Stimulated activated CD8-positive, alpha-beta memory T cell treated with anti-CD3 and anti-CD28 coated beads, Interleukin-7, amount 100 ng/mL, for 24 hours (primary cell): ENCODE measurements around the gene MED12L.

Experiments
- DNase-seq: peaks from one replicate; pipeline ENCODE4 v3.0.0-alpha.2; 2020; ENCODE audit warnings: low read depth

Gene MED12L

DNA sequence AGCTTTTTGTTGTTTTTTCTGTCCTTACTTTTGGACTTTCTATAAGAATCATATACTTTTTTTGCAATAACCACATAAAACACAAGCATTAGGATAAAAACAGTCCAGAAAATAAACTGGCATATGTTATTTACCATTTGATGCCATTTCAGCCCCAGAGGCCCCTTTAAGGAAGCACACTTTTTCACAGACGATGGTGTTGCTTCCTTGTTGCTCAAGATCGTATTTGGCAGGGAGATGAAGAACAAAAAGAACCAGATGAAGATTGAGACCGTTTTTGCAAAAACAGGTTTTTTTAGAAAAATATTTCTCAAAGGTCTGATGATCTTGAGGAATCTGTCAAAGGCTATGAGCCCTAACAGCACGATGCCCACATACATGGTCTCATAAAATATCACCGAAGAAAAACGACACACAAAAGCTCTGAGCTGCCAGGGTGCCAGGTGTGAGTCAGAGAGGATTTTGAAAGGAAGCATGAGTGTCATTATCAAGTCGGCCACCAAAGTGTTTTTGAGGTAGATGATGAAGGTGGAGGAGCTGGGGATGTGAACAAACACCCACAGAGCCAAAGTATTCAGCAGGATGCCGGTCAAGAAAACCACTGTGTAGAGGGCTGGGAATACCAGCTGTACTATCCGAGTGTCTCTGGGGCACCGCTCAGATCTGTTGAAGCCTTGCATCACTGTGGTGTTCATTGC is 243.0 kb downstream of the MED12L start:
- DNase-seq: no peak

DNA sequence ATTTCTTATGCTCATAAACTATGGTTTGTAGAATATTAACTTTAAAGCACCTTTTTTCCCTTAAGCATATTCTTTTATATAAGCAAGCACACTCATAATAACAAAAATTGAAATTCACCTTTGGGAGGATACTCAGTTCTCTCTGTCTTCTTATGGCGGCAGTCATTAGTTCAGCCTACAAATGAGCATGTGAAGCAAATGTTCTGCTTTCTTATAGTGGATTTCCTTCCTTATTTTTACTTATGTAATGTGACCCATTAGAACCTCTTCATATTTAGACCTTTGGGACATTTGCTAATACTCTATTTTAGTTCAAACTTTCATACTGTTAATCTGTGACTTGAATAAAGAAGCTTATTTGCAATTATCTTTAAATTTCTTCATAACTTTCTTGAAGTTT is 243.9 kb downstream of the MED12L start, which contains the start of gene P2RY13:
Gene P2RY13, minus strand, starts transcription at position 187 of the 400 bp plus-strand sequence. Its CDS starts 21 bp downstream, at position 166.
- no peak for DNase-seq

DNA sequence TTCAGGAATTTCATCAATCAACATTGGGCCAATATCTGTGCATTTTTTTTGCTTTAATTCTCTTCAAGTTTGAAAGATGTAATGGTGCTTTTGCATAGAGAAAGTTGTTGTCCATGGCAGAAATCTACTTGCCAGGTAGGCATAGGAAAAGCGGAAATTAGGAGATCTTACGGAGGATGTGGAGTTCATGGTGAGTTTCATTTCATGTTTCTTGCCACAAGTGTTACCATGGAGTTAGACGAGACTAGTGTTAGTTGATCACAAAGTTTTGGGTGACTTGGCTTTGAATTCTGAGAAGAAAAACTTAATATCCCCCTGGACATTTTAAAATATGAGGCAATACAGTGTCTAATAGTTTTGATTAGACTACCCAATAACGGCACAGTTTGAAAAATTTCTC is 244.9 kb downstream of the MED12L start:
- DNase-seq: no peak

DNA sequence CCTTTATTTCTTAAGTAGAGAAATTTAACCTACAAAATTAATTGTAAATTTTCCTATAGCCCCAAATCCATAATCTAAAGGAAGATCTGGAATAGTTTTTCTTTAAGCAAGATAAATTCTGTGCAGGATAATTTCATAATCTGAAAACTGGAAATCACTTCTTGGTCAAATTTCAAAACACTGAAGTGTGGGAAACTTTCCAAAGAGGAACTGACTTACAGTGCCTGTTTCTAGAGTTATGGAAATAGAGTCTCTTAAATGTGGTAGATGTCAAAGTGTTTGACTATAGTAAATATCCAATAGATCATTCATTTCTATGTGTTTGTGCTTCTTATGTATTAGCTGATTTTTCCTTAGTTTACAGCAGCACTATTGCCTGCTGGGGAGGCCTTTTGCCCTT is 245.4 kb downstream of the MED12L start:
- no peak for DNase-seq

DNA sequence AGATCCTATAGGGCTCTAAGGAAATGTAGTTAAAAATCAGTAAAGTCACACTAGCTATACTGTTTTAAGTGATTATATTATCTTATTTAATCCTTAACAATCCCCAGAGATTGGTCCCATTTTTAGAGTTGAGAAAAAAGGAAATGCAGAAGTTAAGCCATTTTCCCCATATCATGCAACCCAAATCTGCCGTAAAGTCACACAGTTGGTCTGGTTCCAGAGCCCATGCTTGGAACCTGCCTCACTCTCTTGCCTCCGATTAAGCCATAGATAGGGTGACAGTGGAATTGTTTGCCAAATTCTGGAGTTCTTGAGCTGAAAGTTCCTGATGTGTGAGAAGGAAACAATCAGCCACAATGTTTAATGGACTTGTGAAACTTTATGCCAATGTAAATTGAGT is 246.2 kb downstream of the MED12L start:
- no peak for DNase-seq

DNA sequence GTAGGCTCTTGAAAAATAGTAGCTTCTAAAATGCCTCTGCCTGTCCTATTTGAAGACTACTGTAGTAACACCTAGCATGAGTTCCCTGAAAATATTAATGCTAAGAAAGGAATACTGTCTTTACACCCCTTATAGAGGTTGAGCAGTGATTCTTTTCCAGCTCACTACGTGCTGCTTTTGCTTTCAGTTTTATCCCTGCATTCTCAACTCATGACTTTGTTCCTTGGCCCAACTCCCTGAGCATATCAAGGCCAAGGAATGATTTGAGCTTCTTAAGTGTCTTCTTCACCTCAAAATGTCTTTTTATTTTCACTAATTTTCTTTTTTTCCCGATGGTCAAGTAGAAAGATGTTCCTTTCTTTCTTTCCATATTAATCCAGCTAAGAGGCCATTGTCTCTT is 260.4 kb downstream of the MED12L start:
- no peak for DNase-seq

DNA sequence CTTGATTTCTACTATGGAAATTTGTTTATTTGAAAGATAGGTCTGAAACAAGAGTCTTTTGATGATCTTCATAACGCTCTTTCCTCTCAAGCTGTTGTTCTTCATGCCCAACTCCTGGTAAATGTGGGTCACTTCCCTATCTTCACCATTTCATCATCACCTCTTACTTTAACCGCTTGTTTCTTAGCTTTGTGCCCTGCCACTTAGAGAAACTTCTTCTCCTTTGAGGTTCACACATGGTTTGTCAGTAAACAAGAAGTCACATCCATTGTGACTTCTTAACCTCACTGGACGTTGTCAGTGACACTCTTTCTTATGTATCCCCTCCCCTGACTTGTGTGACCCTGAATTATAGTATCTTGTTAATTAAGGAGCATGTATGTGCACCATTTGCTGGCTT is 260.8 kb downstream of the MED12L start:
- no peak for DNase-seq

DNA sequence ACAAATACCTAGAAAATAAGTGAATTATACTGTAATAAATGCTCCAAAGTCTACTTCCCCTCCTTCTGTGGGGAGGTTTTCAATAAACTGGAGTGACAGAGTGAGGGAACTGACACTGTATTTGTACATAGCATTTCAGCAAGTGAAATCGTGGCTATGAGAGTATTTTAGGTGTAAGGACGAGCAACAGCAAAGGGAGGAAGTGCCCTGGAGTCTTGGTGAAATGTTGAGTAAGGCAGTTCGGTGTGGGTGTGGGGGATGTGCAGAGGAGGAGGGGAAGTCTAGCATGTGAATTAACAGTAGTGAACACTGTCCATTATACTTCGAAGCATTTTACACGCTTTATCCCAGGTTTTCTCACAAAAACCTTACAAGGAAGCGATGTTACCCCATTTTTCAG is 262.0 kb downstream of the MED12L start:
- no peak for DNase-seq

DNA sequence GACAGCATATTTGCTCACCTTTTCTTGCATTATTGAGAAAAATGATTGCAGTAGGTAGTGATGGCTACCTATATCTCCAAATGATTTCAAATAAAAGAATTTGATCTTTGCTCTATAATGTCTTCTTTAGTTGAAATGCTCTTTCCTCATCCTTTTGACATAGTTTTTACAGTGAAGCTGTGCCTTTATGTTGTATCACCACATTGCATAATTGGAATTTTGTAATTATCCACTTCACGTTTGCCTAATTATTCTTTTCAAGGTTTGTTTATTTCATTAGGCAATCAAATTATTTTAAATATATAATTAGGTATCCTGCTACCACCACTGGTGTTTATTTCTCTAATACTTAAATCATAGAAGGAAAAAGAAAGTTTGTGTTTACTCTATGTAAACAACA is 265.2 kb downstream of the MED12L start:
- no peak for DNase-seq

DNA sequence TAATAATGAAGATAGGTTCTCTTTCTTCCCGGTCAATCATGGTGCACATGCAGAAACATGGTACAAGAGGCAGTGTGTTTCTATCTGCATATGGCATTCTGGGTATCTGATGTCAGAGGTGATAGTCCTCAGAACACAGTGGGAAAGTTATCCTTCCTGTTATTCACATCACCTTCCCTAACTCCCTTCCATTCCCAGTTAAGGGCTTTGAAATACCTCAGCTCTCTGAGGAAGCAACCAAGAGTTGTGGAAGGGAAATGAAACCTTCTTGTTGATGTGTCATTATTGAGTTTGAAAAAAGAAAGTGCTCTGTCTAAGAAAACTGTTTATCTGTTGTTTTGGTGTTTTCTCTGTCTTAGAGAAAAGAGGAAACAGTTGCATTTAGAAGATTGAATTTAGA is 265.8 kb downstream of the MED12L start:
- DNase-seq: no peak

DNA sequence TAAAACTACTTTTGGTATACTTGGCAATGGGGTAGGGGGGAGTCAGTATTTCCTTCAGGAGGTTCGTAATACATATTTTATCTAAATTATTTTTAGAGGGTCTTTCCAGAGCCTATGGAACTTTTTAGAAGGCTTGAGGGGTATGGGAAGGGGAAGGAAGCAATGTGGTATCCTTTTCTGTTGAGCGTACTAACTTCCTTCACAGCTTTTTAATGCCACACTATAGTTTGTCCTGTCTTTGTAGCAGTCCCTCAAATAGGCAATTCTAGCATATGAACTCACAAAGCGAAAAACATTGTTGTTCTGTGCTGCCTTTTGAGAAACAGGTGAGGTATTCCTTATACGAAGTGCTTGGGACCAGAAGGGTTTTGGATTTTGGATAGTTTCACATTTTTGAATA is 266.2 kb downstream of the MED12L start:
- DNase-seq: no peak

DNA sequence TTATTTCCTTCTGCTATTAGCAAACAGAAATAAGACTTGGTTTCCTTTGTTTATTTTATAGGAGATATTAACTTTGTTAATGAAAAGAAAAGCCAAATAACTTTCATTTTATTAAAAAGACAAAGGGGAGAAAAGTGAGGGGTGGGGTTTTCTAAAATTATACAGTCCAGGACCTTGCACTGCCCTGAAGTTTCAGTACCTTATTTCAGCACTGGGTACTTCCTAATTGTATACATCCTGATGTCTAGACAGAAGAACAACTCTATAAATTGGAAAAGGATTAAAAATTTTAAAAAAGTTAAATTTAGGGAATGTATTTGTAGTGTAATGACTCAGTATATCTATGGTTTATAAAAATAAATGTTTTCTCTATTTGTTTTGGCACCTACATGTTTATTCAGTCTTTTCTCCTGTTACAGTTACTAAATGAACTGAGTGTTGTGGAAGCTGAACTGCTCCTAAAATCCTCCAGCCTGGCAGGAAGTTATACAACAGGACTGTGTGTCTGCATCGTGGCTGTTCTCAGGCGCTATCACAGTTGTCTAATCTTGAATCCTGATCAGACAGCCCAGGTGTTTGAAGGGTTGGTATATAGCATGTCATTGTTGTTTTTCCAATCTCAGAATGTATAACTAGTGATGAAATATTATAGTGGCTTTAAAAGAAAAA is 271.5 kb downstream of the MED12L start:
- DNase-seq: no peak

DNA sequence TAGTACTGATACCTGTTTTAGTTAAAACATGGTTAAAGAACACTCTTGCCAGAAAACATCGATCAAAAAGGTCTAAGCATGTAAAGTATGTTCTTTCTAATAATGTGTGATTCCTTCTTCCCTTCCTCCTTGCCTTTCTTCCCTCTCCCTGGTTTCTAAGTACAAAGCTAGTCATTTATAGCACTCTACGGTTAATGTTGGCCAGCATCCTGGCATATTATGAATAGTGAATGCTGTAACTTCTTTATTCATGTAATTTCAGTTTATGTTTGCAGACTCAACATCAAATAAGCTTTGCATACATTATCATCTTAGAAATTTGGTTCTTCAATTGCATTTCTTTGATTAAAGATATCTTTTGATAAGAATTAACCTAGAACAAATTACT is 272.0 kb downstream of the MED12L start:
- DNase-seq: no peak

DNA sequence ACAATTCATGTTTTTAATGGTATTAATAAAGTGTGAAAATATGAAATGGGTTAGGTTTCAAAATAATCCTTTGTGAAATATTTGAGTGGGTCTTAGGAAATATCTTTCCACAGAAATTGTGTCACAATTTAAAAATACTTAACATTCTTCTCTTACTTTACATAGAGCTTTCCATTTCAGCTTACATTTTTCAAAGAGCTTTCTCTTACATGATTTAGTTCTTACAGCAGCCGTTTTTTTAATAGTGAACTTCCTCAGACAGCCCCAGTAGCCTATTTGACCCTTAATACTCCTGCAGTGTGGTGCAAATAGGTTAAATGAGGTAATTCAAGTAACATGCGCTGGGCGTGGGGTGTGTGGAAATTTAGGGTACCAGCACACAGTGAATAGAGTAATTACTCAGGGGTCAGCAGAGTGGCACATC is 277.3 kb downstream of the MED12L start:
- DNase-seq: no peak

DNA sequence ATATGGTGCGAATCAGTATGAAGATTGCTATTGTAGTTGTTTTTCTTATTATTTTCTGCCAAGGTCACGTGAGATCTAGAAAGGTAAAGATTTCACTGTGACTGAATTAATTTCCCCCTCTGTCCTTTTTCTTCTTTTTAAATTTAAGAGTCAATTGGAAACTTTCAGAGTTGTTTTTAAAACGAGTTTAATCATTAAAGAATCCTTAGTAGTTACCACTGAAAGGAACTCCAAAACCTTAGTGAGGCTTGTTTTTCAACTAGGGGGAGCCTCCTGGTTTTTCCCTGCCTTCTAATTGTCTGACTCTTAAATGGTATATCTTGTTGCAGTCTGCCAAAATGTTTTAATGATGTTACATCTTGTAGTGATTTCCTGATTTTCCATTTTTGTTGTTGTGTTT is 281.5 kb downstream of the MED12L start:
- no peak for DNase-seq

DNA sequence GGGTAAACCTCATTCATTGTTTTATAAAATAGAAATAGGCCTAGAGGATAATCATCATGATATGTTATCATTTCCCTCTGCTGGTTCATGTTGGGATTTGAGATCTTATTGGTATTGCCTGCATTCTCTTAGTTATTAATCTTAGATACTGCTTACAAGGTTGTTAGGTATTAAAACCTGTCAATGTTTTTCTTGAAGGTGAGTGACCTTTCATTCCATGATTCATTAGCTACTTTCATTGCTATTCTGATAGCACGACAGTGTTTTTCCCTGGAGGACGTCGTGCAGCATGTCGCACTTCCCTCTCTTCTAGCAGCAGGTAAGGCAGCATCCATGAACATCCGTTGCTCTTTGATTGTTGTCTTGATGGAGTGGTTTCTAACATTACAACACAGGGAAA is 282.0 kb downstream of the MED12L start:
- no peak for DNase-seq

DNA sequence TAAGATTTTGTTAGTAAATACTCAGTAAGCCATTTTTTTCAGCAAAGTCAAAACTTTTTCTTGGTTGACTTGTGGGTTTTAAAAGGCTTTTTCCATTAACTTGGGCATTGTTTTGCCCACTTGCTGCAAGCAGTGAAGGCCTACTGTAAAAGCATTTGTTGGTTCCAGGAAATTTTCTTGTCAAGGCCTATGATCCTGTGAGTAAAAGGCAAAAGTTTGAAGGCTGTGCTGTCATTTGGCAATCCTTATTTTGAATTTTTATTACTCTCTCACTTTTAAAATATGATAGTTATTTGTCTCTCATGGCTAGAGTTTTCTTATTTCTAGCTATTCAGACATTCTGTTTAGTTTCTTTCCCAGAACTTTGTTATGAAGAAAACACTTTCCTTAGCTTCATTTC is 286.1 kb downstream of the MED12L start:
- DNase-seq: no peak

DNA sequence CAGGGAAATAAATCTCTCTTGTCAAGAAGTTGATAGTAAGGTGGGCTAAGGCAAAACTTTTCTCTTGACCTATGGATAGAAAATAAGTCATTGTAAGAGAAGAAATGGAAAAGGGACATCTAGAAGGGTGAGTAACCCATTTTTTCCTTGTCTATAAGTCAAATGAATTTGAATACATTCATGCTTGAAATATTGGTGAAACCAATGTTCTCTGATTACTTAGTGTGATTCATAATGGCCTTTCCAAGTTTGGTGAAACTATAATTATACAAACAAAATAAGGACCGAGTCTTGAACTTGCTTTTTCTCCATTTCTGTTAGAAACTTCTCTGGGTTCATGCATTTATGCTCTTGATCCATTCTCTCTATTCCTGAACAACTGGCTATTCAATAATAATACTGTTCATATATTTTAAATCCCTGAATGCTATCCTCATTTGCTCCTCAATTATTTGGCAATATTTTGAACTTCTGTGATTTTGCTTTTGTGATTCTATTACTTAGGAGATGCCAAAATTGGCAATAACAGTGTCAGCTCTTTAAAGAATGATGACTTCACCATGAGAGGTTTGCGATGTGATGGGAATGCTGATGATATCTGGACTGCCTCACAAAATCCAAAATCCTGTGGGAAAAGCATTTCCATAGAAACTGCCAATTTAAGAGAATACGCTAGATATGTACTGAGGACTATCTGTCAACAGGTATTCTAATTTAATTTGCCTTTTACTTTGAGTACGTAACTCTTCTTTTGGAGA is 286.8 kb downstream of the MED12L start:
- no peak for DNase-seq

DNA sequence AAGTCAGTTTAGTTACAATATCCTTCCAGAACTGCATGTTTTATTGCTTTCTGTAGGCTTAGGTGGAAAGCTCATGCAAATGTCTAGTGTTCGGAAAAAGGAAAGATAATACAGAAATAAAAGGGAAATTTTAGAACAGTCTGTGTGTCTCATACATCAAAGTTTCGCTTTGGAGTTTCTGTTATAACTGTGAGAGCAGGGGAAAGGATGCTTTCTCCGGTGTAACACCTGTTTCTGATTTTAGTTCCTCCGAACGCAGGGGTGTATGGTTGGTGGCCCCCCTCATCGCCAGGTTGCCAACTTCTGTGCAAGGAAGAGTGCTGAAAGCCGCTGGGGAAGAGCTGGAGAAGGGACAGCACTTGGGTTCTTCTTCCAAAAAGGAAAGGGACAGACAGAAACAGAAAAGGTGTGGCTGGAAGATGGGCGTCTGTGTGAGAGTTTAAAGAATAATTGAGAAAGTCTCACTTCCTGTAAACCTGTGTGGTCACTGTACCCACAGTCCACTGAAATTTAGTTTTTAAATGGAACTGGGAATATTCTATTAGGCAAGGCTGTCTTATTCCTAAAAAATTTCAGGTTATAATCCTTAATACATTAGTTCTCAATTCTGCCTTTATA is 292.4 kb downstream of the MED12L start:
- no peak for DNase-seq

DNA sequence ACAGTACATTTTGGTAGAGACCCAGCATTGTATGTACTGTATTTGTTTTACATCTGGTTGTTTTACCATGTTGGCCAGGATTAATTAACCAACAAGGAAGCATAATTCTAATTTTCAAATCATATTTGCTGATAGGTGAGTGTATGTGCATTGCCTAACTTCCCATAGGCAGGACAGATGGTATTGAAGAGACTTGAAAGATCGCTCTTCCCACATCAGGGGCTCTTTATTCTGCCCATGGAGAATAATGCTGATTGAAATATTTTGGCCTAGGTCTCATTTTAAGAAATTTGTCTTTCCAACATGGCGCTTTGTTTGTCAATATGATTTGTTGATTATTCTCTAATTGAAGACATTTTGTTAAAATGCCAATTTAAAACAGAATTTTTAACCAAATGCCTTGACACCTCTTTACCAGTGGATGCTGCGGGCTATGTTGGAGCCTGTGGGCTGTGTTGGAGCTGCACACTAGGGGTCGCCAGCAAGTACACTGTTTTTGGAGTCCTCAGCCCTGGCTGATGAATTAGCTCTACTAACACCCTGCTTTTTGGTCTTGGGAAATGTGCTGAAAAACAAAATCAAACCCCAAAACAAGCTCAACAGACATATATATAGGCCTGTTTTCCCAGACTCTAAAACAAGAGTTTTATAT is 293.7 kb downstream of the MED12L start:
- DNase-seq: no peak

DNA sequence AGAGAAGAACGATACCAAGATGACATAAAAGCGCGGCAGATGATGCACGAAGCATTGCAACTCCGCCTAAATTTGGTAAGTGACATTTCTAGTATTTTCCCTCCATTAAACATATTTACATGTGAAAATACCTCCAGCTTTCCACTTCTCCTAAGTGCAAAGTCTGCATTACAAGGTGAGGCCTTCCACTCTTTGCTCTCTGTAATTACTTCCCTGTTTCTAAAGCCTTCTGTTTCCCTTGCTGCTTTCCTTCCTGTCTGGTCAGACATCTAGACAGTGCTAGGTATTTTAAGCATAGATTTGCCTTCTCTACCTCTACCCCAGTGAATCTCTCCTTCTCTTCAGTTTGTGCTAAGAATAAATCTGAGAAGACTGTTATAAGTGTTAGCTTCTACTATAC is 297.2 kb downstream of the MED12L start:
- no peak for DNase-seq

DNA sequence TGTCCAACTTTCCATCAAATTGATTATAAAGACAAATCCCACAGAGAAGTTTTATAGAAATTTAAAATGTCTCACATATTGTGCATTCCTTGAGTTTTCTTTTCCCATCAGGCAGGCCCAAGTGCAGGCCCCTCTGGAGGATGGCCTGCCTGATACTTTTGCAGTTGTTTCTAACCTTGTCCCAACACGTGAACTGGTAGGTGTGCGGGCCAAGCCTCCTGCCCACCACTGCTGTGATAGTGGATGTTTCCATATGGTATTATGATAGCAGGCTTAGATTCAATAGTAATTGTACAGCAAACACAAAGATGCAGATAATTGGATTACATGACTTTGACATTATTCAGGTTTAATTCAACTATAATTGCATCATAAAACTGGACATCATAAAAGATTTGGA is 297.6 kb downstream of the MED12L start:
- no peak for DNase-seq
